Astrocyte (in vitro differentiated cells and primary cell): ENCODE measurements around the gene REXO2. TPM values are rescaled to one million over a fixed set of nuclear protein-coding genes. Genes with fewer than 3 reads are reported as not detected.

Experiments
- DNase-seq: peaks from one replicate; pipeline ENCODE4 v3.0.0-alpha.2; 2010; ENCODE audit warnings: low read depth
- FAIRE-seq: peaks from 2 replicates; lab custom pipeline; 2011; peaks lifted over from hg19 to GRCh38; lab: Jason Lieb, UNC
- H2AFZ ChIP-seq: 2 replicates; pipeline ENCODE4 v1.6.0; 2012; ENCODE audit warnings: low read depth, low read length, inconsistent platforms
- H3K27ac ChIP-seq: 2 replicates; pipeline ENCODE4 v1.5.1; 2011; ENCODE audit warnings: low read depth, low read length, inconsistent platforms
- H3K27me3 ChIP-seq: 2 replicates; pipeline ENCODE4 v1.6.0; 2011; ENCODE audit warnings: low read length, inconsistent platforms; ENCODE audit not compliant: insufficient read depth
- H3K36me3 ChIP-seq: 2 replicates; pipeline ENCODE4 v1.5.1; 2011; ENCODE audit warnings: low read length, inconsistent platforms; ENCODE audit not compliant: insufficient read depth
- H3K4me1 ChIP-seq: 2 replicates; pipeline ENCODE4 v1.5.1; 2011; ENCODE audit warnings: low read length, inconsistent platforms; ENCODE audit not compliant: insufficient read depth
- H3K4me2 ChIP-seq: 2 replicates; pipeline ENCODE4 v1.6.0; 2012; ENCODE audit warnings: low read length, inconsistent platforms
- H3K4me3 ChIP-seq: 2 replicates; pipeline ENCODE4 v1.5.1; 2011; ENCODE audit warnings: low read depth, mild to moderate bottlenecking, low read length, inconsistent platforms; ENCODE audit not compliant: insufficient read depth
- H3K79me2 ChIP-seq: 2 replicates; pipeline ENCODE4 v1.6.0; 2012; ENCODE audit warnings: mild to moderate bottlenecking, low read length, inconsistent platforms; ENCODE audit not compliant: insufficient read depth
- H3K9ac ChIP-seq: 2 replicates; pipeline ENCODE4 v1.6.0; 2012; ENCODE audit warnings: mild to moderate bottlenecking, low read length, inconsistent platforms
- H3K9me3 ChIP-seq: 2 replicates; pipeline ENCODE4 v1.5.1; 2012; ENCODE audit warnings: low read depth, mild to moderate bottlenecking, low read length, inconsistent platforms; ENCODE audit not compliant: insufficient read depth
- H4K20me1 ChIP-seq: 2 replicates; pipeline ENCODE4 v1.6.0; 2012; ENCODE audit warnings: low read length, inconsistent platforms; ENCODE audit not compliant: insufficient read depth
- H3K27ac Mint-ChIP-seq: one replicate; pipeline ENCODE4 v1.8.0; 2021; ENCODE audit warnings: mild to moderate bottlenecking, mixed read lengths; ENCODE audit not compliant: unreplicated experiment
- H3K27me3 Mint-ChIP-seq: one replicate; pipeline ENCODE4 v1.8.0; 2021; ENCODE audit warnings: low read depth, mixed read lengths; ENCODE audit not compliant: unreplicated experiment
- H3K36me3 Mint-ChIP-seq: one replicate; pipeline ENCODE4 v1.8.0; 2021; ENCODE audit warnings: low read depth, mixed read lengths; ENCODE audit not compliant: unreplicated experiment
- H3K4me1 Mint-ChIP-seq: one replicate; pipeline ENCODE4 v1.8.0; 2021; ENCODE audit warnings: low read depth, mixed read lengths; ENCODE audit not compliant: unreplicated experiment
- H3K4me3 Mint-ChIP-seq: one replicate; pipeline ENCODE4 v1.8.0; 2021; ENCODE audit warnings: mild to moderate bottlenecking, moderate library complexity, mixed read lengths; ENCODE audit not compliant: unreplicated experiment
- H3K9me3 Mint-ChIP-seq: one replicate; pipeline ENCODE4 v1.8.0; 2021; ENCODE audit warnings: mild to moderate bottlenecking, mixed read lengths; ENCODE audit not compliant: unreplicated experiment
- EZH2 ChIP-seq: IDR thresholded peaks from 2 replicates; pipeline ENCODE4 v1.6.1; 2012; ENCODE audit warnings: mild to moderate bottlenecking, low read length, inconsistent platforms; ENCODE audit not compliant: insufficient read depth
- total RNA-seq: library from RNA; stranded (reverse); gene quantifications from 2 replicates; pipeline ENCODE4 v1.2.1, GENCODE V29; 2021
- TF ChIP-seq, protein P1 (sequence below): IDR thresholded peaks from 2 replicates; pipeline ENCODE4 v1.5.1; 2011; ENCODE audit warnings: low read depth, mild to moderate bottlenecking, inconsistent platforms, low read length, moderate library complexity; ENCODE audit not compliant: insufficient read depth

Gene REXO2
- total RNA-seq, 1 donor from 2014 or later: 181 TPM

DNA sequence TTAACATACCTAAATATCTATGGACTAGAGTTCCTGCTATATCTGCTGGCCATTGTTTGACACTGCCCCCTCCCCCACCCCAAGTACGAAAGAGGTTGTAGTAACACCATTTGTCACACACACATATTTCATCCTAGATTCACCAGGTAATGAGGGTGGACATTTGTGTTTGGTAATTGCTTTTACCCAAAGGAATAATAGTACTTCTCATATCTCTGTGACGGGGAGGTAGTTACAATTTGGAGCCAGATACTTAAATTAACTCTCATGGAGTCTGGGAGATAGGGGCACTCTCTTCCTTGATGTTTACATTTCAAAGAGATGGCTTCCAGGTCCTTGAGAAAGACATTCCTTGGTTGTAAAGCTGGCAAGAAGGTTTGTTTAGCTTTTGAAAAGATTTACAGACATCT, 38.7 kb downstream of the REXO2 start:
- DNase-seq: no peak
- FAIRE-seq: no peak
- Histone ChIP-seq H3K27ac (no peak overlapping the region), H4K20me1 (no peaks in the 10 kb centered on the region), H3K4me2 (no peak overlapping the region), H2AFZ (no peak overlapping the region), H3K4me3 (no peak overlapping the region), H3K9me3 (no peaks in the 10 kb centered on the region), H3K4me1 (no peaks in the 10 kb centered on the region), H3K36me3 (no peaks in the 10 kb centered on the region), H3K9ac (no peak overlapping the region), H3K27me3 (no peaks in the 10 kb centered on the region), H3K79me2 (no peaks in the 10 kb centered on the region)
- H3K4me1 Mint-ChIP-seq: peaks cover 5% of the 10 kb centered on the region
- TF ChIP-seq, protein P1, sequence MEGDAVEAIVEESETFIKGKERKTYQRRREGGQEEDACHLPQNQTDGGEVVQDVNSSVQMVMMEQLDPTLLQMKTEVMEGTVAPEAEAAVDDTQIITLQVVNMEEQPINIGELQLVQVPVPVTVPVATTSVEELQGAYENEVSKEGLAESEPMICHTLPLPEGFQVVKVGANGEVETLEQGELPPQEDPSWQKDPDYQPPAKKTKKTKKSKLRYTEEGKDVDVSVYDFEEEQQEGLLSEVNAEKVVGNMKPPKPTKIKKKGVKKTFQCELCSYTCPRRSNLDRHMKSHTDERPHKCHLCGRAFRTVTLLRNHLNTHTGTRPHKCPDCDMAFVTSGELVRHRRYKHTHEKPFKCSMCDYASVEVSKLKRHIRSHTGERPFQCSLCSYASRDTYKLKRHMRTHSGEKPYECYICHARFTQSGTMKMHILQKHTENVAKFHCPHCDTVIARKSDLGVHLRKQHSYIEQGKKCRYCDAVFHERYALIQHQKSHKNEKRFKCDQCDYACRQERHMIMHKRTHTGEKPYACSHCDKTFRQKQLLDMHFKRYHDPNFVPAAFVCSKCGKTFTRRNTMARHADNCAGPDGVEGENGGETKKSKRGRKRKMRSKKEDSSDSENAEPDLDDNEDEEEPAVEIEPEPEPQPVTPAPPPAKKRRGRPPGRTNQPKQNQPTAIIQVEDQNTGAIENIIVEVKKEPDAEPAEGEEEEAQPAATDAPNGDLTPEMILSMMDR: no peak
- TF ChIP-seq EZH2: no peak
- no peak overlapping the region for H3K4me3 Mint-ChIP-seq
- no peak overlapping the region for H3K27ac Mint-ChIP-seq
- H3K9me3 Mint-ChIP-seq: no peaks in the 10 kb centered on the region
- peaks cover 2% of the 10 kb centered on the region for H3K36me3 Mint-ChIP-seq
- no peaks in the 10 kb centered on the region for H3K27me3 Mint-ChIP-seq

DNA sequence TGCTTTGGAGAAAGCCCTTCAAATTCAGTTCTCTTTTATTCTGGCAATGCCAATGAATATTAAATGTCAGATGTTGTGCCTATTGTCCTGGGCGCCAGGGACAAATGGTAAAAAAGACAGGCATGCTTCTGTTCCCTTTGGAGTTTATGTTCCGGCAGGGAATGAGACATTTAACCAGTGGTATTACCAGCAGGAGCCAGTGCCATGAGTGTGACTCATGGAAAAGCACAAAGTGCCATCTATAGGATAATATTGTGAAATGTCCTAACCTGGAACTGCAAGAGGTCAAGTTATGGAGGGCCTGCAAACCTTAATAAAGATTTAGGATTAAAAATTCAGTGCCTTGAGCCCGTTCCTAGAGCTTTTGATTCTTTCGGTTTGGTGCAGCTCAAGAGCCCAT, 39.5 kb downstream of the REXO2 start:
- no peak overlapping the region for H2AFZ ChIP-seq
- H3K79me2 ChIP-seq: no peaks in the 10 kb centered on the region
- H3K27me3 ChIP-seq: no peaks in the 10 kb centered on the region
- FAIRE-seq (no peak), DNase-seq (no peak)
- no peaks in the 10 kb centered on the region for H3K36me3 ChIP-seq
- H3K36me3 Mint-ChIP-seq: peaks cover 2% of the 10 kb centered on the region
- no peaks in the 10 kb centered on the region for H3K4me1 ChIP-seq
- H3K9me3 Mint-ChIP-seq: no peaks in the 10 kb centered on the region
- no peak overlapping the region for H3K4me3 Mint-ChIP-seq
- H3K27ac ChIP-seq: no peak overlapping the region
- peak overlapping the region; percentile 62 for H3K27ac Mint-ChIP-seq
- peaks cover 5% of the 10 kb centered on the region for H3K4me1 Mint-ChIP-seq
- H3K27me3 Mint-ChIP-seq: no peaks in the 10 kb centered on the region
- H3K9me3 ChIP-seq: no peaks in the 10 kb centered on the region
- H3K9ac ChIP-seq: no peak overlapping the region
- no peak overlapping the region for H3K4me3 ChIP-seq
- H4K20me1 ChIP-seq: no peaks in the 10 kb centered on the region
- no peak for TF ChIP-seq EZH2
- TF ChIP-seq, protein P1: no peak
- no peak overlapping the region for H3K4me2 ChIP-seq

GRCh38 chr11:114479331-114479730, 40.1 kb downstream of the REXO2 start:
- Histone ChIP-seq H2AFZ (no peak overlapping the region), H3K4me3 (no peak overlapping the region), H3K4me1 (no peaks in the 10 kb centered on the region), H3K27me3 (no peaks in the 10 kb centered on the region), H3K79me2 (no peaks in the 10 kb centered on the region), H3K4me2 (no peak overlapping the region), H3K36me3 (no peaks in the 10 kb centered on the region), H3K9me3 (no peaks in the 10 kb centered on the region), H4K20me1 (no peaks in the 10 kb centered on the region), H3K27ac (no peak overlapping the region), H3K9ac (no peak overlapping the region)
- Mint-ChIP-seq H3K4me3 (no peak overlapping the region), H3K27me3 (no peaks in the 10 kb centered on the region), H3K4me1 (peaks cover 5% of the 10 kb centered on the region), H3K9me3 (no peaks in the 10 kb centered on the region), H3K27ac (peak overlapping the region; percentile 62), H3K36me3 (peaks cover 2% of the 10 kb centered on the region)
- TF ChIP-seq EZH2: no peak
- TF ChIP-seq, protein P1: no peak
- no peak for DNase-seq
- peak; percentile 17 for FAIRE-seq
